ENCODE data around the gene GDPGP1.
"Not testable (repeated sequence)": the region's sequence is repeated elsewhere in the genome, so short reads cannot be mapped to it uniquely, and the experiment has no call there.

The GDPGP1 gene

DNA sequence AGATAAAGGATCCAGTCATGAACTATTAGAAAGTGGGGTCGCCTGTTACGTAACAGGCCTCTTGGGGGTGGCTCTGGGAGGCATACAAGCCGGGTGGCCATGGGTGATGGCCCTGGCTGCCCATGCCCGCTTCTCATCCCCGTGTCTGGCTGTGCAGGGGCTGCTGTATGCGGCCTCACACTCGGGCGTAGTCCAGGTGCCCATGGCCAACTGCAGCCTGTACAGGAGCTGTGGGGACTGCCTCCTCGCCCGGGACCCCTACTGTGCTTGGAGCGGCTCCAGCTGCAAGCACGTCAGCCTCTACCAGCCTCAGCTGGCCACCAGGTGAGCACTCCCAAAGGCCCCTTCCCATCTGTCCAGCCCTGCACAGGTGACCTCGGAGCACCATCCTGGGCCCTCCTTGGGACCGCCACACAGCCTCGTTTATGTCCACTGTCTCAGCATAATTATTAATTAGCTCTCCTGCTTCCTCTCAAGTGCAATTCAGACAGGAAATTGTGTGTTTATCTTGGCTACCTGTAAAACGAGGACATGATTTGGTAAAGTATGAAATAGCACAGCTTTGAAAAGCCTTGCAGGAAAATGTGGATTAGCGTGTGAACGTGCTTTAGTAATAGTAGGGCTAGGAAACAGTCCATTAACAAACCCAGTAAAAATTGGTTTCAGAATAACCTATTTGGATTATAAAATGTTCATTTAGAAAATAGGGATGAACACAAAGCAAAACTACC, 8.3 kb upstream of the GDPGP1 start:
- no peak for DNase-seq (ENCODE audit: low read depth)

DNA sequence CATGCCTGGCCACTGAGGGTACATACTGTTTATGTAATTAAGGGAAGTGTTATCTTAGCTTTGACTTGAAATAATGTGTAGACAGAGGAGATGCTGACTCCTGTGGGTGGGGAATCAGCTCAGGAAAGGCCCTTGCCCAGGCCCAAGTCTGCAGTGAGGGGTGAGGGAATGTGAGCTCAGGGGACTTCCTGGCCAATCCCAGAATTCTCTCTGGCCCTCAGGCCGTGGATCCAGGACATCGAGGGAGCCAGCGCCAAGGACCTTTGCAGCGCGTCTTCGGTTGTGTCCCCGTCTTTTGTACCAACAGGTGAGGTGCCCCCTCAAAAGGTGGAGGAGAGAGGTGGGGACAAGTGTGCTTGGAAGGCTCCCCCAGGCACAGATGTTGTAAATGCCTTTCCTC, 6.7 kb upstream of the GDPGP1 start:
- DNase-seq (ENCODE audit: low read depth), result no peak

GRCh38 chr15:90227816-90228772, 5.9 kb upstream of the GDPGP1 start:
- no peak for DNase-seq (ENCODE audit: low read depth)

DNA sequence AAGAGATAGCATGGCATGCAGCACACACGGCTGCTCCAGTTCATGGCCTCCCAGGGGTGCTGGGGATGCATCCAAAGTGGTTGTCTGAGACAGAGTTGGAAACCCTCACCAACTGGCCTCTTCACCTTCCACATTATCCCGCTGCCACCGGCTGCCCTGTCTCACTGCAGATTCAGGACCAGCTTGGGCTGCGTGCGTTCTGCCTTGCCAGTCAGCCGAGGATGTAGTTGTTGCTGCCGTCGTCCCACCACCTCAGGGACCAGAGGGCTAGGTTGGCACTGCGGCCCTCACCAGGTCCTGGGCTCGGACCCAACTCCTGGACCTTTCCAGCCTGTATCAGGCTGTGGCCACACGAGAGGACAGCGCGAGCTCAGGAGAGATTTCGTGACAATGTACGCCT, 5.0 kb upstream of the GDPGP1 start:
- no peak for DNase-seq (ENCODE audit: low read depth)

DNA sequence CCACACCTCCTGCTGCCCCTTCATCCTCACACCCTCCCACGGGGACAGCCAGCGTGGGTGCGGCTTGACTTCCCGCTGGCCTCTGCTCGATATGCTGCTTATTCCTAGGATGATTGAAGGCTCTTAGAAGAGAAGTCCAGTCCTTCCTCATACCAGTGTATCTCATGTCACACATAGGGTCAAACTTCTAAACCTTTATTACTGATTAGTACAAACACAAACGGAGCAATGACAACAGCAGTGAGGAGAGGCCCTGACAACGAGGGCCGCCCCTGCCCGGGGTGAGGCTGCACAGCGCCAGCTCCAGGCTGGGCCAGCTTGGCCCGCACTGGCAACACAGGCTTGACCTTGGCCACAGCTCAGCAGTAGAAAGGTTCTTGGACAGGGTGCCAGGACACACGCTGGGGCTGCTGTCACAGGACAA, 3.9 kb upstream of the GDPGP1 start:
- no peak for DNase-seq (ENCODE audit: low read depth)

DNA sequence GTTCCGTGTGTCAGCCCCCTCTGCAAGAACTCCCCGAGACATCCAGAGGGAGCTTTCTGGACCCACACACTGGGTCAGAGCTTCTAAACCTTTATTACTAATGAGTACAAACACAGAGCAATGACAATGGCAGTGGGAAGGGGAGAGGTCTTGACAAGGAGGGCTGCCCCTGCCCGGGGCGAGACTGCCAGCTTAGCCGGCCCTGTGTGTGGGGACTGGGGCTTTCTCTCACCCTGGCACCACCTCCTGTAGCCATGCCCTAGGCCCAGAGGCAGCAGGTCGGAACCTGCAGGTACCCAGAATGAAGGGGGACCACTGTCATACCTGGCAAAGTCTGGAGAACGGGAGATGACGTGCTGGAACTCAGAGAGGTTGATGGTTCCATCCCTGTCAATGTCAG, 3.4 kb upstream of the GDPGP1 start:
- DNase-seq (ENCODE audit: low read depth), result no peak

DNA sequence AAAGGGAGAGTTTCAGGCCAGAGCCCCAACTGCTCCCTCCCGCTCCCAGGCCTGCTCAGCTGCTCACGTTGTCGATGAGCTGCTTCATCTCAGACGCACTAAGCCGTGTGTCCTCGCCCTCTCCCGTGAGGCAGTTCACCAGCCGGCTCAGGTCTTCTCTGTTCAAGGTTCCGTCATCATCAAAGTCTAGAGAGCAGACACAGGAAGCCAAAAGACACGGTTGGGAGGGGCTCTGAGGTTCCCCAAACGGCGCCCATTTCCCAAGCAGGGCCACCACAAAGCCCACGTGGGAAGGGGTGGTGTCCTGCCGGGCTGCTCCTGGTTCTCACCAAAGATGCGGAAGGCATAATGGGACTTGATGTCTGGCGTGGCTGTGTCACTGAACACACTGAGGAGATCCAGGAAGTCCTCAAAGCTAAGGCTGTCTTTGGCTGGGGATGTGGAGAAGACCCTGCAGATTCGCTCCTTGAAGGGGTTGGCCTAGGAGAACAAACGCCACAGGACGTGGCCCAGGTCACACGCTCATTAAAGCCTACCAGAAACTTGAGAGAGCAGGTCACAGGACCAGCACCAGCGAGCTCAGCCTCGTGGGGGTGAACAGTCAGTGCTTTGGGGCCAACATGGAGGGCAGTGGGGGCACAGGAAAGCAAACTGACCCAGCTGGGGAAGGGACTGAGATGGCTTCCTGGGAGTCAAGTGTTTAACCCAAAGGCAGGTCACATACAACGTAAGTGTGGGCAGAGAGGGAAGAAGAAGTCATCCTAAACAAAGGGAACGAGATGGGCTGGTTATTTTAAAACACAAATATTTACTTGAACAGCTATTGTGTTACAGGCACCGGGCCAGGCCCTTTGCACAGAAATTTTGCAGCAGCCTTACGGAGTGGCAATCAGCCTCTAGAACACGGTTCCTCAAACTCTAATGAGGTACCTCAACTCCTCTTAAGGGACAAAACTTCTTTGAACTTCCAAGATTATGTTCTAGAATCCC, 2.7 kb upstream of the GDPGP1 start:
- DNase-seq (ENCODE audit: low read depth), result peak; percentile 79

GRCh38 chr15:90232196-90232595, 1.8 kb upstream of the GDPGP1 start:
- DNase-seq (ENCODE audit: low read depth), result no peak

DNA sequence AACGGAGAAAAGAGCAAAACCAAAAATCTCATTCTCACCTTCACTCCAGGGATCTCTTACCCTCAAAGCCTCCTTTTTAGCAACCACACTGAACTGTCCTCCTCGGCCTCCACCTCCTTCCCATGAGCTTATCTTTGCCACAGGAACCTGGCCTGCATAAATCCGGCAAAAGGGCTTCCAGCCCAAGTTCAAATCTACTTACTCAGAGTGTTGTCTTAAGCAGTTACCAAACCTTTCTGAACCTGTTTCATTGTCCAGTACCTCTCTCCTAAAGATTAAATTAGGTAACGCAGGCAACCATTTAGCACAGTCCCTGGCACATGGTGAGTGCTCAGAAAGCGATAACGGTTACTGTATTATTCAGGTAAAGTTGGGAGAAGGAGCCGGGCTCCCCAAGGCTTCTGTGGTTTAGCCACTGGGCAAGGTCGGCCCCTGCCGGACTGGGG, 1.0 kb upstream of the GDPGP1 start:
- no peak for DNase-seq (ENCODE audit: low read depth)

- DNase-seq (ENCODE audit: low read depth), result peak; percentile 95
Measured at GRCh38 chr15:90233387-90234095, 468 bp upstream of the GDPGP1 start, which contains the start of gene CIB1. CIB1 (minus strand) TSS chr15:90233941; CDS start chr15:90233885, 56 bp downstream.

DNA sequence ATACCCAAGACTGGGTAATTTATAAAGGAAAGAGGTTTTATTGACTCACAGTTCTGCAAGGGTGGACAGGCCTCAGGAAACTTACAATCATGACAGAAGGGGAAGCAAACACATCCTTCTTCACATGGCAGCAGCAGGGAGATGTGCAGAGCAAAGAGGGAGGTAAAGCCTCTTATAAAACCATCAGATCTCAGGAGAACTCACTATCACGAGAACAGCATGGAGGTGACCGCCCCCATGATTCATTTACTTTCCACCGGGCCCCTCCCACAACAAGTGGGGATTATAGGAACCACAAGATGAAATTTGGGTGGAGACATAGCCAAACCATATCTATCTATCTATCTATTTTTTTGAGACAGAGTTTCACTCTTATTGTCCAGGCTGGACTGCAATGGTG, 5.4 kb downstream of the GDPGP1 start:
- no peak for DNase-seq (ENCODE audit: low read depth)

DNA sequence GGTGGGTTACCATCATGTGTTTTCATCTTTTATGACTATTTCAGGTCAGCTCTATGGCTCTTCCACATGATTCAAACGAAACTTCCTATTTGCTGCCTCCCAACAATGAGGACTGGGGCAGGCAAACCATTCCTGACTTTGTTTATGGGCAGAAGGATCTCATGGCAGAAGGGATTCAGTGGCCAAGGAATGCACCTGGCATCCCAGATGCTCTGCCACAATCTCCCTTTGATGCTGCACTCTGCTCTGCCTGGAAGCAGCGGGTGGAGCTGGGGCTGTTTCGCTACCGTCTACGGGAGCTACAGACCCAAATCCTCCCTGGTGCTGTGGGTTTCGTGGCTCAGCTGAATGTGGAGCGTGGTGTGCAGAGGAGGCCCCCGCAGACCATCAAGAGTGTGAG, 6.8 kb downstream of the GDPGP1 start:
- no peak for DNase-seq (ENCODE audit: low read depth)

DNA sequence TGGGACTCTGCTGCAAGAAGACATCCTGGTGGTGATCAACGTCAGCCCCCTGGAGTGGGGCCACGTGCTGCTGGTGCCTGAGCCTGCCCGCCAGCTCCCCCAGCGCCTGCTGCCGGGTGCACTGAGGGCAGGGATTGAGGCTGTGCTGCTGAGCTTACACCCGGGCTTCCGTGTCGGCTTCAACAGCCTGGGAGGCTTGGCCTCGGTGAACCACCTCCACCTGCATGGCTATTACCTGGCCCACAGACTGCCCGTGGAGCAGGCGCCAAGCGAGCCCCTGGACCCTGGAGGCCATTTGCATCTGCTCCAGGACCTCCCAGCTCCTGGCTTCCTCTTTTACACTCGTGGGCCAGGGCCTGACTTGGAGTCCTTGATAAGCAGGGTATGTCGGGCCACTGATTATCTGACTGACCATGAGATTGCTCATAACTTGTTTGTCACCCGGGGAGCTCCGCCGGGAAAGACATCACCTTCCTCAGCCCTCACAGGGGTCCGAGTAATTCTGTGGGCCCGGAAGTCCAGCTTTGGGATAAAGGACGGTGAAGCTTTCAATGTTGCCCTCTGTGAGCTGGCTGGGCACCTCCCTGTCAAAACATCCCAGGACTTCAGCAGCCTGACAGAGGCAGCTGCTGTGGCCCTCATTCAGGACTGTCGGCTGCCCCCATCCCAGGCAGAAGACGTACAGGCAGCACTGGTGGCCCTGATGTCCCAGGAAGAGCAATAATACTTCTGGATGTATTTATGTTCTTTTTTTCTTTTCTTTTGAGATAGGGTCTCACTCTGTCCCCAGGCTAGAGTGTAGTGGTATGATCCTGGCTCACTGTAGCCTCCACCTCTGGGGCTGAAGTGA, 7.6 kb downstream of the GDPGP1 start:
- DNase-seq (ENCODE audit: low read depth), result no peak

DNA sequence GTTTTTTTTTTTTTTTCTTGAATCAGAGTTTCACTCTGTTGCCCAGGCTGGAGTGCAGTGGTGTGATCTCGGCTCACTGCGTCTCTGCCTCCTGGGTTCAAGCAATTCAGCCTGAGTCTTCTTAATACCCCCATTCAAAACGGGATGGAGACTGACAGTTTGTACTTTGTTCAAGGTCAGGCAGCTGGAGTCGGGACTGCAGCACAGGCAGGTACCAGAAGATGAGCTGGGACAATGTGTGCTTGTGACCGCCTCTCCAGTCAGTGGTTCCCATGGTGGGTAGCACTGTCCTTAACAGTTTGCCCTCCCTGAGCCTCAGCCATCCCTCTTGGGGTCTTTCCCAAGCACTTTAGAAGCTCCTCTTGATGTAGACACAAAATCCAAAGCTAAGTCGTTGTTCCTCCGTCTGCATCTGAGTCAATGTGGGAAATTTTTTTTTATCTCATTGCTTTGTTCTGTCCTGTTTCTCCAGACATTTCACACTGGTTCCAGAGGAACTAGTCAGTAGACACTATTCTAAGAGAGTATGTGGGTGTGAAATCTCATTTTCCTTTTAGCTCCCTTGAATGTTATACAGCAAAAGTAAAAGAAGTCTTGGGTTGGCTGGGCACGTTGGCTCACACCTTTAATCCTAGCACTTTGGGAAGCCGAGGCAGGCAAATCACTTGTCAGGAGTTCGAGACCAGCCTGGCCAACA, 10.1 kb downstream of the GDPGP1 start:
- DNase-seq (ENCODE audit: low read depth), result no peak

DNA sequence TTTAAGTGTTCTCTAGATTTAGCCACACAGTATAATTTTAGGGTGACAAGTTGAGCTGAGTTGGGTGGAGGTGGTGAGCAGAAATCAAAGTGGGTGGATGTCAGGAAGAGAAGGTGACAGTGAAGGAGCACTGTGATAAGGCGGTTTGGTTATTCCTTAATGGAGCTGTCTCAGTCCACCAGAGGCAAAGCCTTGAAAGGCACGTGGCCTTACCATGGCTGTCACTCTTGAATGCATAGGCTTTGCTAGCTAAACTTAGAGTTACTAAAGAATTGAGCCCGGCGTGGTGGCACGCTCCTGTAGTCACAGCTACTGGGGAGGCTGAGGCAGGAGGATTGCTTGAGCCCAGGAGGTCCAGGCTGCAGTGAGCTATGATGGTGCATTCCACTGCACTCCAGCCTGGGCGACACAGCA, 14.8 kb downstream of the GDPGP1 start:
- DNase-seq (ENCODE audit: low read depth), result no peak

DNA sequence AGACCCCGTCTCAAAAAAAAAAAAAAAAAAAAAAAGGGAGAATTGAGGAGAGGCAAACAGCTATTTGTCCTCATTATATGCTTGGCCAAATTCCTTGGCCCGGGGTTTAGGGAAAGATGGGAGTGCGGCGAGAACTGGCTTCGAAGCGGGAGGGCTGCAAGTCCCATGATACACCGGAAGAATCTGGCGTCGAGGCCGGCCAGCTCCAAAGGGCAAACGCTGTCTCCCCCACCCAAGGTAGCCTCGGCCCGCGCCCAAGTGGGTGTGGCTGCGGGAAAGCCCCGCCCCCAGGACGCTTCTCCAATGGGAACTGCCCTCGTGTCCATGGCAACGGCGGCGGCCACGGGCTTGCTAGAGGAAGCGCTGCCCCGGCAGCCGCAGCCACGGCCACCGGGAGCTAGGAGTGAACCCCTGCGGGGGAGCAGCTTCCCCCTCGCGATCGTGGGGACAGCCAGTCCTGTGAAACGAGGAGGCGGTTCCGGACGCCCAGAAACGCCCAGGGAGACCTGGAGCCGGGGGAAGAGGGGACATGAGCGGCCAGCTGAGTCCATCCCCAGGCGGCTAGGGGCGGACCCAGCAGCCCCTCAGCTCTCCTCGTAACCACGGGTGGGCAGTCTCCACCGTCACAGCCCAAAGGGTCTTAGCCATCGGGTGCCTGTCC, 15.3 kb downstream of the GDPGP1 start, which contains the start of gene TTLL13:
TTLL13 (plus strand) TSS at position 354 of the 661 bp plus-strand sequence. CDS start 1,075 bp downstream, outside the sequence.
- DNase-seq (ENCODE audit: low read depth), result no peak

- no peak for DNase-seq (ENCODE audit: low read depth)
Measured at GRCh38 chr15:90257776-90258175, 23.8 kb downstream of the GDPGP1 start.

GRCh38 chr15:90259524-90259923, 25.5 kb downstream of the GDPGP1 start:
- DNase-seq (ENCODE audit: low read depth), result no peak

GRCh38 chr15:90260731-90261130, 26.7 kb downstream of the GDPGP1 start:
- DNase-seq (ENCODE audit: low read depth), result not testable (repeated sequence)

Measured in T follicular helper cell (primary cell).